Smooth muscle cell (in vitro differentiated cells): ENCODE measurements around the gene ECM1. TPM values are rescaled to one million over a fixed set of nuclear protein-coding genes. Genes with fewer than 3 reads are reported as not detected.

Experiments used
- DNase-seq: peaks from one replicate; lab custom pipeline; 2025; ENCODE audit not compliant: unreplicated experiment; lab: John Stamatoyannopoulos, UW
- H2AFZ ChIP-seq: fragments of 200-600 bp; sonication (generic); 2 replicates; pipeline ENCODE4 v1.6.0; 2016; ENCODE audit warnings: antibody characterized with exemption, low read depth, mild to moderate bottlenecking
- H3F3A ChIP-seq: fragments of 200-600 bp; sonication (generic); 2 replicates; pipeline ENCODE4 v1.6.0; 2017; ENCODE audit warnings: antibody characterized with exemption, low read depth
- H3K27ac ChIP-seq: fragments of 200-600 bp; sonication (generic); 2 replicates; pipeline ENCODE4 v1.5.1; 2016; ENCODE audit warnings: low read depth, mild to moderate bottlenecking
- H3K27me3 ChIP-seq: fragments of 200-600 bp; sonication (generic); 2 replicates; pipeline ENCODE4 v1.6.1; 2016; ENCODE audit warnings: low read depth, mild to moderate bottlenecking
- H3K36me3 ChIP-seq: fragments of 200-600 bp; sonication (generic); 2 replicates; pipeline ENCODE4 v1.5.1; 2016; ENCODE audit warnings: low read depth
- H3K4me1 ChIP-seq: fragments of 200-600 bp; sonication (generic); 2 replicates; pipeline ENCODE4 v1.5.1; 2016; ENCODE audit warnings: low read depth
- H3K4me2 ChIP-seq: fragments of 200-600 bp; sonication (generic); 2 replicates; pipeline ENCODE4 v1.6.0; 2016; ENCODE audit warnings: mild to moderate bottlenecking
- H3K4me3 ChIP-seq: fragments of 200-600 bp; sonication (generic); 2 replicates; pipeline ENCODE4 v1.5.1; 2016; ENCODE audit warnings: mild to moderate bottlenecking
- H3K79me2 ChIP-seq: fragments of 200-600 bp; sonication (generic); 2 replicates; pipeline ENCODE4 v1.6.0; 2016; ENCODE audit warnings: low read depth, mild to moderate bottlenecking
- H3K9ac ChIP-seq: fragments of 200-600 bp; sonication (generic); 2 replicates; pipeline ENCODE4 v1.6.0; 2016; ENCODE audit warnings: low read depth
- H3K9me3 ChIP-seq: fragments of 200-600 bp; sonication (generic); replicated peaks from 2 replicates; pipeline ENCODE4 v1.5.1; 2016; ENCODE audit warnings: low read depth
- H4K20me1 ChIP-seq: fragments of 200-600 bp; sonication (generic); 2 replicates; pipeline ENCODE4 v1.6.0; 2016; ENCODE audit warnings: low read depth
- CTCF ChIP-seq: fragments of 200-600 bp; sonication (generic); IDR thresholded peaks from 2 replicates; pipeline ENCODE4 v1.5.1; 2017; ENCODE audit warnings: borderline replicate concordance, mild to moderate bottlenecking, antibody characterized with exemption; ENCODE audit not compliant: insufficient read depth, poor library complexity, severe bottlenecking
- WGBS: methylation state at CpG from one replicate; pipeline ENCODE4 v1.1.7; 2016; ENCODE audit warnings: low lambda C conversion rate; 5-methylcytosine and 5-hydroxymethylcytosine counted together
- polyA plus RNA-seq: library from polyadenylated mRNA; unstranded; fragments of >200 nt; fragmentation: Nextera tagmentation; extraction: Ambion mirVana; gene quantifications from 2 replicates; pipeline ENCODE4 v1.2.1, GENCODE V29; 2016
- total RNA-seq: library from RNA; depleted of rRNA; stranded (reverse); fragments of >200 nt; gene quantifications from 2 replicates; pipeline ENCODE4 v1.2.3, GENCODE V29; 2014

Gene ECM1
- total and polyA plus RNA-seq, 2 experiments from 2014 or later = 19.0 to 36.1 TPM

DNA sequence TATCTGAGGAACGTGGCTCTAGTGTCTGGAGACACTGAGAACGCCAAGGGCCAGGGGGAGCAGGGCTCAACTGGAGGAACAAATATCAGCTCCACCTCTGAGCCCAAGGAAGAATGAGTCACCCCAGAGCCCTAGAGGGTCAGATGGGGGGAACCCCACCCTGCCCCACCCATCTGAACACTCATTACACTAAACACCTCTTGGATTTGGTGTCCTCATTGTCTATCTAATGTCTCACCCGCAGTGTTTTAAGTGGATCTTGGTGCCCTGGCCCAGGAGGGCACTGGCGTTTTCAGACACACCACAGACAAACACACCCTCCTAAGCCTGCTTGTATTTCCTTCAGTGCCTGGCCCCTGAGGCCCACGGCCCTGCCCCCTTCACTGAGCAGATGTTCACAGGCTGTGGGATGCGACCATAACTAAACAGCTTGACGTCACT lies 5.5 kb downstream of the ECM1 start:
- peaks cover 11% of the 10 kb centered on the region for H3K4me1 ChIP-seq
- H3F3A ChIP-seq = no peaks in the 10 kb centered on the region
- no peaks in the 10 kb centered on the region for H4K20me1 ChIP-seq
- H3K79me2 ChIP-seq = no peaks in the 10 kb centered on the region
- no peak overlapping the region for H3K27ac ChIP-seq
- H3K36me3 ChIP-seq = no peaks in the 10 kb centered on the region
- TF ChIP-seq CTCF = no peak
- 62% methylated on average over 7 of the region's 7 CpGs for WGBS
- H3K4me3 ChIP-seq = no peak overlapping the region
- H3K9me3 ChIP-seq = no peaks in the 10 kb centered on the region
- H3K27me3 ChIP-seq = no peaks in the 10 kb centered on the region
- no peak overlapping the region for H2AFZ ChIP-seq
- no peak overlapping the region for H3K4me2 ChIP-seq
- no peak overlapping the region for H3K9ac ChIP-seq
- DNase-seq = no peak

DNA sequence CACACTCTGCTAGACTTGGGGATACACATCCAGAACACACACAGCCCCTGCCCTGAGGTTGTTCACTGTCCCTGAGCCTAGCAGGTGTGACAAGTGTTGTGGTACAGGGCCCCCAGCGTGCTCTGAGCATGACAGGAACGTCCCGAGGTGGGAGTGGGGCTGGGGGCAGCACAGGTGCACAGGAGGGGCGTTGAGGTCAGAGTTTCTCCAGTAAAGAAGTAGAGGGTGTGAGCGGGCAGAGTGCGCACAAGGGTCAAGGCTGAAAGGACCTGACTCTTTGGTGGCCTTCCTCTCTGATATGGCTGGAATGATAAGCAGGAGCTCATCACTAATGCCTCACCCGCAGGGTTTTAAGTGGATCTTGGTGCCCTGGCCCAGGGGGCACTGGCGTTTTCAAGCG lies 6.4 kb downstream of the ECM1 start:
- H3K27ac ChIP-seq = no peak overlapping the region
- H3K36me3 ChIP-seq = no peaks in the 10 kb centered on the region
- no peak overlapping the region for H2AFZ ChIP-seq
- DNase-seq = no peak
- peaks cover 8% of the 10 kb centered on the region for H3K4me1 ChIP-seq
- no peaks in the 10 kb centered on the region for H3F3A ChIP-seq
- no peak overlapping the region for H3K9ac ChIP-seq
- H3K4me3 ChIP-seq = no peak overlapping the region
- no peaks in the 10 kb centered on the region for H3K9me3 ChIP-seq
- no peak overlapping the region for H3K4me2 ChIP-seq
- H3K27me3 ChIP-seq = no peaks in the 10 kb centered on the region
- H3K79me2 ChIP-seq = no peaks in the 10 kb centered on the region
- TF ChIP-seq CTCF = no peak
- no peaks in the 10 kb centered on the region for H4K20me1 ChIP-seq
- WGBS = 98% methylated on average over 9 of the region's 9 CpGs

DNA sequence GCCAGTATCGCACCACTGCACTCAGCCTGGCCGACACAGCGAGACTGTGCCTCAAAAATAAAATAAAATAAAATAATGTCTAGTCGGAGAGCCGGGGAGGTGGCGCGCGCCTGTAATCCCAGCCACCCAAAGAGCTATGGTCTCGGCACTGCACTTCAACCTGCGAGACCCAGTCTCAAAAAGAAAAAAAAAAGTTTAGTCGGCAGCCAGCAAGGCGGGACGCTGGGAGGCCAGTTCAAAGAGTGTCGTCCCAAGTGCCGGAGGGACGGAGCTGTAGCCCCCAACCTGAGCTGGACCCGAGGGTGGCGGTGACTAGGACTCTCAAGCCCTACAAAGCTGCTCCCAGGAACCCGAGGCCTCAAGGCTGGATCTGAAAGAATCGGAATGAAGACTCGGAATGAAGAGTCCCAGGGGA lies 7.0 kb downstream of the ECM1 start:
- Histone ChIP-seq H2AFZ (peak overlapping the region; percentile 89), H3K36me3 (no peaks in the 10 kb centered on the region), H4K20me1 (no peaks in the 10 kb centered on the region), H3K9ac (peak overlapping the region; percentile 50), H3K27ac (peak overlapping the region; percentile 57), H3K9me3 (no peaks in the 10 kb centered on the region), H3K4me2 (peak overlapping the region; percentile 96), H3K27me3 (no peaks in the 10 kb centered on the region), H3K4me1 (peaks cover 8% of the 10 kb centered on the region), H3K79me2 (no peaks in the 10 kb centered on the region), H3K4me3 (peak overlapping the region; percentile 71), H3F3A (no peaks in the 10 kb centered on the region)
- WGBS = 36% methylated on average over 21 of the region's 21 CpGs
- no peak for DNase-seq
- no peak for TF ChIP-seq CTCF

GRCh38 chr1:150515328-150516049 lies 7.6 kb downstream of the ECM1 start, which contains the start of gene FALEC:
FALEC (plus strand) TSS chr1:150515752.
- Histone ChIP-seq H4K20me1 (no peaks in the 10 kb centered on the region), H3K36me3 (no peaks in the 10 kb centered on the region), H3K9ac (peak within 1 kb of the TSS; percentile 50), H3K27me3 (no peaks in the 10 kb centered on the region), H3F3A (no peaks in the 10 kb centered on the region), H3K4me1 (peaks cover 8% of the 10 kb centered on the region), H2AFZ (peak within 1 kb of the TSS; percentile 89), H3K79me2 (no peaks in the 10 kb centered on the region), H3K4me2 (peak within 1 kb of the TSS; percentile 96), H3K27ac (peak within 1 kb of the TSS; percentile 57), H3K9me3 (no peaks in the 10 kb centered on the region), H3K4me3 (peak within 1 kb of the TSS; percentile 71)
- WGBS = under 1% methylated on average over 52 of the region's 54 CpGs
- DNase-seq = peak; percentile 82
- no peak for TF ChIP-seq CTCF
